HG03175 (cell line): ENCODE results near the gene CASP8AP2.
"Not testable (repeated sequence)": the region's sequence is repeated elsewhere in the genome, so short reads cannot be mapped to it uniquely, and the experiment has no call there.

Experiments used
- ATAC-seq: cut with Tn5 transposase; IDR thresholded peaks from one replicate; pipeline ENCODE4 v1.9.1; 2021; ENCODE audit warnings: mild to moderate bottlenecking, moderate library complexity; ENCODE audit not compliant: unreplicated experiment

The CASP8AP2 gene

DNA sequence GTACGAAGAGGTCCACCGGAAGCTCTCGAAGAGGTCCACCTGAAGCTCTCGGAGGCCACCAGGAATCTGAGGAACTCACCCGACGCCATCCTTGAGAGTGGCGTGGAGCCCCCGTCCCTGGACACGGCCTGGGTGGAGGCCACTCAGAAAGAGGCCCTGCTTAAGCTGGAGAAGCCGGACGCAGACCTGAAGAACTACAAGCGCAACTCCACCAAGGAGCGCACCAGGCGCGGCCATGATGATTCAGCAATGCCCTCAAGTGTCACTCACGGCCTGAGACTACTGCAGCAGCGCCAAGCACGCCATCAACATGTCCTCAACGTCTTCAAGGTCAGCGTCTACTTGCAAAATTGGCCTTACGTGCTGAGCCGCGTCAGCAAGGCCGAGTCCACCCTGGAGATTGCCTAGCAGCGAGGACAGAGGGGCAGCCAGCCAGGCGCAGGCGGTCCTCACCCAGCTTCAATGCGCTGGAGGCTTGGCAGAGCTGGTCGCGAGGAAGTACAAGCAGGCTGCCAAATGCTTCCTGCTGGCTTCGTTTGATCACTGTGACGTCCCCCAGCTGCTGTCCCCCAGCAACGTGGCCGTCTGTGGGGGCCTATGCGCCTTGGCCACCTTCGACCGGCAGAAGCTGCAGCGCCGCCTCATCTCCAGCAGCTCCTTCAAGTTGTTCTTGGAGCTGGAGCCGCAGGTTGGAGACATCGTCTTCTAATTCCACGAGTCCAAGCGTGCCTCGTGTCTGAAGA lies 56.9 kb downstream of the CASP8AP2 start:
- no peak for ATAC-seq

DNA sequence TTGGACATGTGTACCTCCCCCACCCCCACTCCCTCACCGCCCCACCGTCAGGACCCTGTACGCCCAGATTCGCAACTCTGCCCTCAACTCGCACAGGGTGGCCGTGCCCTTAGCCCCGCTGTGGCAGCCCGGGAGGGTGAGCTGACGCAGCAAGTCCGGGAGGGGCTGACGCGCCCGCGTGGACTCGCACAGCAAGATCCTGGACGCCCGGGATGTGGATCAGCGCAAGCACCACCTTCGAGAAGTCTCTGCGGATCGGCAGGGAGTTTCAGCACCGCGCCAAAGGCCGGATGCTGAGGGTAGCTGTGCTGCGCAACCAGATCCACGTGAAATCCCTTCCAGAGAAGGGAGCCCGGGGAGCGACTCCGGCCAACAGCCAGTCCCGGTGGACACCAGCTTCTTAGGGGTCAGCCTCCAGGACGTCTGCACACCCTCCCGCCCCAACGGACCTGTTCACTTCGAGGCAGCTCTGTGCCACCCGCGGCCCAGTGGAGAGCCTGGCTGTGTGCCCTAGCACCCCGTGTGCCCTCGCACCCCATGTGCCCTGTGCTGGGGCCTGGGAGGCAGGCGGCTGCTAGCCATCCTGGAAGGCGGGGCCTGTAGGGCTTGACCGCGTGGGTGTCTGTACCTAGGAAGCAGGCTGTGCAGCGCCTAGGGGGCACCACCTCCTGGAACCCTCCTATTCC lies 57.9 kb downstream of the CASP8AP2 start:
- no peak for ATAC-seq

DNA sequence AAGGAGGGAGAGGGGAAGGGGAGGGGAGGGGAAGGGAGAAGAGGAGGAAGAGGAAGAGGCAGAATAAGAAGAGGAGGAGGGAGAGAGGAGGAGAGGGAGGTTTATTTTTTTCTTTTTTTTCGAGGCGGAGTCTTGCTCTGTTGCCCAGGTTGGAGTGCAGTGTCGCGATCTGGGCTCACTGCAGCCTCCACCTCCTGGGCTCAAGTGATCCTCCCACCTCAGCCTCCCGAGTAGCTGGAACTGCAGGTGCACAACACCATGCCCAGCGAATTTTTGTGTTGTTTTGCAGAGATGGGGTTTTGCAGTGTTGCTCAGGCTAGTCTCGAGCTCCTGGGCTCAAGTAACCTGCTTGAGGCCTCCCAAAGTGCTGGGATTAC lies 58.4 kb downstream of the CASP8AP2 start:
- no peak for ATAC-seq

DNA sequence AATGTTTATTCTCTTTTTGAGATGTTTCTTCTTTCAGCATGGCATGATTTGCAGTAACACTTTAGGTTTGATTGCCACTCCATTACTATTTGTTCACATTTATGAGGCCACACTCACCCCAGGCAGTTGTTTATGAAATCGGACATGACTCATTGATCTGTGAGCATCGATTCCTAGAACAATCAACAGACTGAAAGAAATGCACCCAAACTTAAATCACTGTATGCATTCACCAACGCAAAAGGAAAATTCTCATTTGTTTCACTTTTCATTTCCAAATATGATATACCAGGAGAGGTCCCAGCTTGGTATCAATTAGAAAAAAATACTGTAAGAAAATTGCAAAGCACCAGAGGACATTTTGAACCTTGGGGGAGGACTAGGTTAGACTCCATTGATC lies 59.2 kb downstream of the CASP8AP2 start:
- no peak for ATAC-seq

DNA sequence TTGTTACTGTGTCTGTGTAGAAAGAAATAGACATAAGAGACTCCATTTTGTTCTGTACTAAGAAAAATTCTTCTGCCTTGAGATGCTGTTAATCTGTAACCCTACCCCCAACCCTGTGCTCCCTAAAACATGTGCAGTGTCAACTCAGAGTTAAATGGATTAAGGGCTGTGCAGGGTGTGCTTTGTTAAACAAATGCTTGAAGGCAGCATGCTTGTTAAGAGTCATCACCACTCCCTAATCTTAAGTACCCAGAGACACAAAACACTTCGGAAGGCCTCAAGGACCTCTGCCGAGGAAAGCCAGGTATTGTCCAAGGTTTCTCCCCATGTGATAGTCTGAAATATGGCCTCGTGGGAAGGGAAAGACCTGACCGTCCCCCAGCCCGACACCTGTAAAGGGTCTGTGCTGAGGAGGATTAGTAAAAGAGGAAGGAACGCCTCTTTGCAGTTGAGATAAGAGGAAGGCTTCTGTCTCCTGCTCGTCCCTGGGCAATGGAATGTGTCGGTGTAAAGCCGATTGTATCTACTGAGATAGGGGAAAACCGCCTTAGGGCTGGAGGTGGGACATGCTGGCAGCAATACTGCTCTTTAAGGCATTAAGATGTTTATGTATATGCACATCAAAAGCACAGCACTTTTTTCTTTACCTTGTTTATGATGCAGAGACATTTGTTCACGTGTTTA lies 61.3 kb downstream of the CASP8AP2 start:
- ATAC-seq, result not testable (repeated sequence)

DNA sequence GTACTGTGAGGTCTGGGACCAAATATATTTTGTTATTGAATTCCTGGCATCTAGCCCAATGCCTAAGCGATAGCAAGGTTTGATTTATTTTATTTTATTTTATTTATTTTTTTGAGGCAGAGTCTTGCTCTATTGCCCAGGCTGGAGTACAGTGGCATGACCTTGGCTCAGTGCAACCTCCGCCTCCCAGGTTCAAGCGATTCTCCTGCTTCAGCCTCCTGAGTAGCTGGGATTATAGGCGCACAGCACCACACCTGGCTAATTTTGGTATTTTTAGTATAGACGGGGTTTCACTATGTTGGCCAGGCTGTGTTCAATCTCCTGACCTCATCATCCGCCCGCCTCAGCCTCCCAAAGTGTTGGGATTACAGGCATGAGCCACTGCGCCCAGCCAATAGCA lies 62.9 kb downstream of the CASP8AP2 start:
- not testable (repeated sequence) for ATAC-seq

DNA sequence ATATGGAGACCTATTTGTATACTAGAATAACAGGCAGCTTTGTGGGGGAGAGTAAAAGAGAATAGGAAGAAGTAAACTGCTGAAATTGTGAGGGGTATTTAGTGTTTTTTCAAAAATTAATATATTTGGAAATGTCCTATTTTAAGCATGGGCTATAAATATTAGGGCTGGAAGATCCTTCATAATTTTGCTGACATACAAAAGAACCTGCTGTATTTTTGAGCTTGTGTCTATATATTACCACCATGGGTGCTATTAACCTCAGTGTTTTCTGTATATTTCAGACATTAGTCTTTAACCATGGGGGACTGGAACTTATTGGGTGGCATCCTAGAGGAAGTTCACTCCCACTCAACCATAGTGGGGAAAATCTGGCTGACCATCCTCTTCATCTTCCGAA lies 64.5 kb downstream of the CASP8AP2 start, which contains the start of gene GJA10:
TSS of gene GJA10 (plus strand) at position 301 of the 400 bp plus-strand sequence. CDS start at position 301, 0 bp downstream.
- ATAC-seq, result no peak

DNA sequence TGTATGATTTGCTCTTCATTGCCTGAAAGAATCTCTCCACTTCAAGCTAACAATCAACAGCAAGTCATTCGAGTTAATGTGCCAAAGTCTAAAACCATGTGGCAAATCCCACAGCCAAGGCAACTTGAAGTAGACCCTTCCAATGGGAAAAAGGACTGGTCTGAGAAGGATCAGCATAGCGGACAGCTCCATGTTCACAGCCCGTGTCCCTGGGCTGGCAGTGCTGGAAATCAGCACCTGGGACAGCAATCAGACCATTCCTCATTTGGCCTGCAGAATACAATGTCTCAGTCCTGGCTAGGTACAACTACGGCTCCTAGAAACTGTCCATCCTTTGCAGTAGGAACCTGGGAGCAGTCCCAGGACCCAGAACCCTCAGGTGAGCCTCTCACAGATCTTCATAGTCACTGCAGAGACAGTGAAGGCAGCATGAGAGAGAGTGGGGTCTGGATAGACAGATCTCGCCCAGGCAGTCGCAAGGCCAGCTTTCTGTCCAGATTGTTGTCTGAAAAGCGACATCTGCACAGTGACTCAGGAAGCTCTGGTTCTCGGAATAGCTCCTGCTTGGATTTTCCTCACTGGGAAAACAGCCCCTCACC lies 65.7 kb downstream of the CASP8AP2 start:
- no peak for ATAC-seq

DNA sequence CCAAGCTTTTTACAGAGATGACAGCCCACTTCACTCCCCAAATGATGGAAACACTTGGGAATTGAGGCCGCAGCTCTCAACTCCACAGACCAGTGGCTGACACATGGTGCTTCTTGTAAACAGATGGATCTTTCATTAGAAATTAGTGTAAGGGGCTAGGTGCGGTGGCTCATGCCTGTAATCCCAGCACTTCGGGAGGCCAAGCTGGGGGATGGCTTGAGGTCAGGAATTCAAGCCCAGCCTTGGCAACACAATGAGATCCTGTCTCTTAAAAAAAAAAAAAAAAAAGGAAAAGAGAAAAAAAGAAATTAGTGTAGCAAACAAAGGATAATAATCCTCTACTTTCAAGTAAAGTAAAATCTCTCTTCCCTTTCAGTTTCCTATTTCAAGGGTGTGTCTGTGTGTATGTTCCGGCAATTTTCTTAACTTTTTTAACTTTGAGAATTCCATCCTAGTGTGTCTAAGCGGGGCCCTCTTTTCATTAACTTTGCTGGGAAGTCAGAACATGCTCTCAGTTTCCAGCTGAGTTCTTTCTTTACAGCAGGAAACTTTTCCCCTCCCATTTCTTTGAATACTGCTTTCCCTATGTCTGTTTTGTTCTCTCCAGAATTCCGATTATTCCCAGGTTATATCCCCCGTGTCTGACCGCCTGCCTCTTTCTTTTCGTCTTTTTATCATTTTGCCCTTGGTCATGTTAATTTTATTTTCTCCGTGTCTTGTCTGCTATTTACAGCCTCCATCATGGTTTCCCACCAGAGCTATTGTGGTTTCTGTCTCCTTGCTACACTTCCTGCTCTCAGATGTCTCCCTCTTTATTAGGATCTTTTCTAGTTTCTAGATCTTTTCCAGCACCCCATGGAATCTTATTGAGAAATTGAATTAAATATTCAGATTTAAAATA lies 80.6 kb downstream of the CASP8AP2 start:
- ATAC-seq, result not testable (repeated sequence)

DNA sequence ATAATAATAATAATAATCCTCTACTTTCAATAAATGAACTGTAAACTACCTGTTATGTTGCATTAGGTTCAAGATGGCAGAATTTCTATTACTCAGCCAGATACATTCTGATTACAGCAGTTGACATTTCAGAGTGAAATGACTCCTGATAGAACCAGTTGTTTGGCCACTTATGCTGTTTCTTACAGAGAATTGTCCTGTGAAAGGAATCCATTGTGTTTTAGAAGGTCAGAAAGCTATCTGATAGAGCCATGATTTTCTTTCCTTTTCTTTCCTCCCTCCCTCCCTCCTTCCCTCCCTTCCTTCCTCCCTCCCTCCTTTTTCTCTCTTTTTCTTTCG lies 81.2 kb downstream of the CASP8AP2 start:
- ATAC-seq, result no peak

DNA sequence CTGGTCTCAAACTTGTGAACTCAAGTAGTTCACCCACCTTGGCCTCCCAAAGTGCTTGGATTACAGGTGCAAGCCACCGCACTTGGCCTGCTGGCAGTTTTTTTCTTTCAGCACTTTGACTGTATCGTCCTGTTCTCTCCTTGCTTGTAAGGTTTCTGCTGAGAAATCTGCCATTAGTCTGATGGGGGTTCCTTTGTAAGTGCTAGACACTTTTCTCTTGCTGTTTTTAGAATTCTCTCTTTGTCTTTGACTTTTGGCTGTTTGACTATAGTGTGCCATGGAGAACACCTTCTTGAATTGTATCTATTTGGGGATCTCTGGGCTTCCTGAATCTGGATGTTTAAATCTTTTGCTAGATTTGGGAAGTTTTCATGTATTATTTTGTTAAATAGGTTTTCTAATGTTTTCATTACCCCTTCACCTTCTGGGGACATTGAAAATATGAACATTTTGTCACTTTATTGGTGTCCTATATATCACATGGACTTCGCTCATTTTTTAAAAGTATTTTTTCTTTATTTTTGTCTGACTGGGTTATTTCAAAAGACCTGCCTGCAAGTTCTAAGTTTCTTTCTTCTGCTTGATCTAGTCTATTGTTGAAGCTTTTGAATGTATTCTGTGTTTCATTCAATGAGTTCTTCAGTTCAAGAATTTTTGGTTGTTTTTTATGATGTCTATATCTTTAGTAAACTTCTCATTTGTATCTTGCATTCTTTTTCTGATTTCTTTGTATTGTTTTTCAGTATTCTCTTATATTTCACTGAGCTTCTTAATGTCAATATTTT lies 86.6 kb downstream of the CASP8AP2 start:
- no peak for ATAC-seq

DNA sequence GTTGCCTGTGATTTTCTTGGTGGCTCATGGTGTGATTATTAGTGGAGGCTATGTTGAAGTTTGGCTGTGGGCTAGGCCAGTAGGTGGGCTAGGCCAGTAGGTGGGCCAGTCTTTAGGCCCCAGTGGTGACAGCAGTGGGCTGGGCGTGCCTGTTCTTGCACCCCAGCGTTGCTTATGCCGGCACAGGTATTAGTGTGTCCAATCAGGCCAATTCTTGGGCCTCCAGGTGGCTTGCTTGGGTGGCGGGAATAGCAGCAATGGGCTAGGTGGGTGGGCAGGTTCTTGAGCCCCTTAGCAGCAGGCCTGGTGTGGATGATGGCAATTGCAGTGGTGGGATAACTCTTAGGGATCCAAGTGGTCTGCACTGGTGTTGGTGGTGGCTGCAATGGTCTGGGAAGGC lies 87.5 kb downstream of the CASP8AP2 start:
- ATAC-seq, result no peak

DNA sequence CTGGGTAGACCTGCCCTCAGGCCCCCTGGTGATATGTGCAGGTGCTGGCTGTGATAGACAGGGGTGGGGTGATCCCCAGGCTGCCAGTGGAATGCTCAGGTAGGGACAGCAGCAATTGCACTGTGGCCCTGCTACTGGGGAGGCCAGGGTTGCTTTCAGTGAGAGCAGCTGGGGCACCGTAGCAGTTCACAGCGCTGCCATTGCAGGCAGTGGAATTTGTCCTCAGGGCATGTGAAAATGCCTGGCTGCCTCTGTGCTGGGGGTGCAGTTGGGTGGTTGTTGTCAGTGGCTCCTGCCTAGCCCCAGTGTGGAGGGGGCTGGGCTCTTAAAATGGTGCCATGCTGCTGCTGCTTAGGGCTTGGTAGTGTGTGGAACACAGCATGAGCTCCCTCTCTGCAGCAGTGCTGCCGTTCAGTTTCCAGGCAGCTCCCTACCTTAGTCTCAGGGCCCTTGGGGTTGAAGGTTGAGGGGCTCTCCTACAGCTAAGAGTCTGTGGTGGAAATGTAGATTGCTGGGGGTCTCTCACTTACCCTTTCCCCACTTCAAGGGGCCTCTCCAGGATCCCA lies 88.2 kb downstream of the CASP8AP2 start:
- ATAC-seq, result no peak
